Right lung (tissue), 10 donors: ENCODE measurements around the gene CES3. TPM values are rescaled to one million over a fixed set of nuclear protein-coding genes. Genes with fewer than 3 reads are reported as not detected.
A peak's percentile ranks its signal among the peaks of the same experiment; 100 is the strongest.

Experiments used
- DNase-seq, 2 donors: peaks; one replicate each; pipeline ENCODE4 v3.0.0-alpha.2; 2013
- long read RNA-seq, 8 donors: transcript quantifications; one replicate each; lab custom pipeline, GENCODE V29; 2026
- polyA plus RNA-seq, 5 donors: library from polyadenylated mRNA; unstranded; fragments of 120-200 nt; gene quantifications; one replicate each; pipeline versions ENCODE4 v1.2.1 to v1.2.3, GENCODE V29; 2013; ENCODE audit warnings: inconsistent platforms in 1 of 5, low replicate concordance in 1 of 5; ENCODE audit not compliant: insufficient read length in 5 of 5, insufficient read depth in 1 of 5

CES3 gene, protein sequence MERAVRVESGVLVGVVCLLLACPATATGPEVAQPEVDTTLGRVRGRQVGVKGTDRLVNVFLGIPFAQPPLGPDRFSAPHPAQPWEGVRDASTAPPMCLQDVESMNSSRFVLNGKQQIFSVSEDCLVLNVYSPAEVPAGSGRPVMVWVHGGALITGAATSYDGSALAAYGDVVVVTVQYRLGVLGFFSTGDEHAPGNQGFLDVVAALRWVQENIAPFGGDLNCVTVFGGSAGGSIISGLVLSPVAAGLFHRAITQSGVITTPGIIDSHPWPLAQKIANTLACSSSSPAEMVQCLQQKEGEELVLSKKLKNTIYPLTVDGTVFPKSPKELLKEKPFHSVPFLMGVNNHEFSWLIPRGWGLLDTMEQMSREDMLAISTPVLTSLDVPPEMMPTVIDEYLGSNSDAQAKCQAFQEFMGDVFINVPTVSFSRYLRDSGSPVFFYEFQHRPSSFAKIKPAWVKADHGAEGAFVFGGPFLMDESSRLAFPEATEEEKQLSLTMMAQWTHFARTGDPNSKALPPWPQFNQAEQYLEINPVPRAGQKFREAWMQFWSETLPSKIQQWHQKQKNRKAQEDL
- 1 to 10 TPM; 4.0 to 5.6 (median 4.2) TPM for polyA plus RNA-seq
- long read RNA-seq, donor 1, partial matches to known transcripts, result 6 of 6 reads
- long read RNA-seq, donor 1, other reads (novel, unspliced or antisense), result 0 of 6 reads
- long read RNA-seq, donor 2, partial matches to known transcripts, result 0 of 1 reads
- long read RNA-seq, donor 2, other reads (novel, unspliced or antisense), result 0 of 1 reads
- long read RNA-seq, donor 3, result 0 reads
- long read RNA-seq, donor 4, result 0 reads
- long read RNA-seq, donor 5, partial matches to known transcripts, result 0 of 2 reads
- long read RNA-seq, donor 5, other reads (novel, unspliced or antisense), result 0 of 2 reads
- long read RNA-seq, donor 6, partial matches to known transcripts, result 0 of 1 reads
- long read RNA-seq, donor 6, other reads (novel, unspliced or antisense), result 0 of 1 reads
- long read RNA-seq, donor 7, result 0 reads
- long read RNA-seq, donor 8, result 0 reads

- peak in 1 of 2 donors; percentile 24 for DNase-seq
These were observed at the start of gene CES3 for GRCh38 chr16:66961065-66961744. TSS of gene CES3 (plus strand) at chr16:66961266. CDS start at chr16:66961308, 42 bp downstream.

DNA sequence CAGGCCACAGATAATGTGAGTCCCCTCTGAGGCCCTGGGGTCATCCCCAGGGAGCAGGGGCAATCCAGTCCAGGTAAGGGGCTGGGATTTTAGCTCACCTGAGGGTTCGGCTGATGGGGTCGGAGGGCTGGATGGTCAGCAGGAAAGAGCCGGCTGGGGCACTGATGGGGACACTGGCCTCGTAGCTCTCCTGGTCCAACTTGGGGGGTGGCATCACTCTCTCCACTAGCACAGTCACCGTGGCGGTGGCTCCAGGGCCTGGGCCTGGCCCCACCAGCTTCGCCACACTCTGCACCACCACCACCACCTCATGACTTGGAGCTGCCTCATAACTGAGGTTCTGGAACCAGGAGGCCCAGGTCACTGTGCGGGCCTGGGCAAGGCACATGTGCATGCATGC lies 49.3 kb upstream of the CES3 start:
- DNase-seq, result no peak

GRCh38 chr16:66913081-66913480 lies 48.0 kb upstream of the CES3 start:
- no peak for DNase-seq

DNA sequence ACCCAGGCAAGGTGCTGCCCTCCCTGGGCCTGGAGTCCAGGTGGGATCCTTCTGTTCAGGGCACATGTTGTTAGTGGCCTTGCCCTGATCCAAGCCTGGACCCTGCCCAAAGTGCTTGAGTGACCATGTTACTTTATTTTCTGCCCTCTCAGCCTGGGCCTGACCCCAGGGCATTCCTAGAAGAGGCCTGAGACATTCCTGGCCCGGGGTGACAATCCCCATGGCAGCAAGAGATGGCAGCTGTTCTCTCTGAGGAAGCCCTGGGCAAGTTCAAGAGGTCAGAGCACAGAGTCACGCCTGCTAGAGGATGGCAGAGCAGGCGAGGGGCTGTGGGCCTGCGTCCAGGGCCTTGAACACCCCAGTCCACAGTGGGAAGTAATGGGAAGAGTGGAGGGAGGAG lies 47.4 kb upstream of the CES3 start:
- DNase-seq, result no peak

GRCh38 chr16:66914541-66914940 lies 46.5 kb upstream of the CES3 start:
- no peak for DNase-seq

- DNase-seq, result no peak
These were observed 46.0 kb upstream of the CES3 start for GRCh38 chr16:66915041-66915440.

DNA sequence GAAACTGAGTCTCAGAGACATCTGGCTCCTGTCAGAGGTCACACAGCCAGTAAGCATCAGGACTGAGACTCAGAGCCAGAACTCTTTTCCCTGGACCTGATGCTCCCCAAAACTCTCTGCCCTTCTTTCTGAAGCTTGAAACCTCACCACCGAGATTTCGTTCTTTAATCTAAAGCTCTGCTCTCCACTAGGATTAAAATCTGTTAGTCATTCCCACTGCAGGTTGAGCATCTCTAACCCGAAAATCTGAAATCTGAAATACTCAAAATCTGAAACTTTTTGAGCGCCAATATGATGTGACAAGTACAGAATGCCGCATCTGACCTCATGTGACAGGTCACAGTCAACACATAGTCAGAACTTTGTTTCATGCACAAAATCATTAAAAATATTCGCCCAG lies 44.5 kb upstream of the CES3 start:
- no peak for DNase-seq

DNA sequence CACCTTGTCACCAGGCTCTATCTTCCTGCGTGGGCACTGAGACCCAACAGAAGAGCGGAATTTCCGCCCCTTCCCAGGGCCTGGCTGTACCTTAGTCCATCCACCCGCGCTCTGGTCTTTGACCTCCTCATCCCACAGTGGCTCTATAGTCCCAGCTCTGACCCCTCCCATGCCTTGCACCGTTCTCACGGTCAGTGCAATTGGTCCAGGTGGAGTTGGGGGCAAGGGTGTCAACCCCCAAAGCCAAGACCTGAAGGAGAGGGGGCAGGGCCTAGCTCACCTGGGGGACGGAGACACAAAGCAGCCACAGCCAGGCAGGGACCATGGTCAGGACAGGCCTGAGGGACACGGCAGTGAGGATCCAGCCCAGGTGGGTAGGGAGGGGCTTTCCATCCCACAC lies 43.3 kb upstream of the CES3 start:
- DNase-seq, result no peak

- no peak for DNase-seq
These were observed 42.7 kb upstream of the CES3 start for GRCh38 chr16:66918355-66918754.

DNA sequence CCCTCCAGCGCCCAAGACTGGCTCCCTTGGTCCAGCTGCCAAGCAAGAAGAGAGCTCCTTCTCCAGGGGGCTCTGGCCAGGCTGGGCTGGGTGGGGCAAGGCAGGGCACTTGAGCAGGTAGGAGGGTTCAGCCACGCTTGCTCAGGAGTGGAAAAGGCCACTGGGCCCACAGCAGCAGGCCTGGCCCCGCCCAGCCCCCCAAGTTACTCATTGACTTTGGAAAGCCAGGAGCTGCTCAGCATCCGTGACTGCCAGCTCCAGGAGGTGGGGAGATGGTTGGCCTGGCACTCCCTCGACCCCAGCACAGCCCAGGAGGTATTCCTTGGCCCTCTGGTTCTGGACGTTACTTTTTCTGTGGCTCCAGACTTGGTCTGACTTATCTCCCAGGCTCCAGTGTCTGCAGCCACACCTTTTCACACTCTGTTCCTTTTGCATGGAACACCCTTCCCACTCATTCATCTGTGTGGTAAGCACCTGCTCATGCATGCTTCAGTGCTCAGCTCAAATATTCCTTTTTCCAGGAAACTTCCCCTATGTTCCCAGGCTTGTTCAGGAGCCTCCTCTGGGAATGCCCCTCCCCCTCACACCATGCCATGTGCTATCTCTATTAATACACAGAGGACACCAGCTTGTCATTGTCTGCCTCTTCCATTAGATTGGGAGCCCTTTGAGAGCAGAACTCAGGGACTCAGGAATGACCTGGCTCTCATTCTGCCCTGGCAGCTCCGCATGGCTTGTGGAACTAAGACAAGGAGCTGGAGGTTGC lies 42.1 kb upstream of the CES3 start, which contains the start of gene CDH16:
Gene CDH16 (minus strand): TSS at position 83 of the 766 bp plus-strand sequence. CDS start 820 bp downstream, outside the sequence.
- DNase-seq, result no peak

DNA sequence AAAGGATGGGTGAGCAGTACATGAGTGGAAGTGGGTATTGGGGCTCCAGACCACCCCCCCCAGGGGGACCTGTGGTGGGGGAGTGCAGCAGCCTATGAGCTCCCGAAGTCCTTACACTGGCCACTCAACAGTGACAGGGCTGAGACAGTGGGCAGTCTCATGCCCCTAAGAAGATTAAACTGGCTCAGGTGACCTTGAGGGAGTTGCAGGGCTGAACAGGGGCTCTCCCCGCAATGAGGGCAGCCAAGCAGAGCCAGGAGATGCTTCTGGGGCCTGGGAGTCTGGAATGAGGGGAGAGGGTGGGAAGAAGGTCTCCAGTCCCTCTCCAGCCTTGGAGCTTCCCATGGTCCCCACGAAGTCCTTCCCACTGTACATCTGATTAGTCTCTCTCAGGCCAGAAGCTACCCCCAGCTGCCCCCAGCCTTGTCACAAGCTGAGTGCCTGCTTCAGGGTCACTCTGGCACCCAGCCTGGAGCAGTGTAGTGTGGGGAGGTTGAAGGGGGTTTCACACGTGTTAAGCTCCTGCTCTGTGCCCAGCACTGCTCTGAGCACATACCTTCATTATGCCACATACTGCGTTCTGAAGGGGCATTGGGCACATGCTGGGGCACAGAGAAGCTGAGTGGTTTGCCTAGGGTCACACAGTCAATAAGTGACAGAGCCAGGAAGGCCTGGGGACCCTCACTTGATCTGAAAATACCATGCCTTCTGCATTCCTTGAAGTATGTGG lies 41.3 kb upstream of the CES3 start:
- no peak for DNase-seq

DNA sequence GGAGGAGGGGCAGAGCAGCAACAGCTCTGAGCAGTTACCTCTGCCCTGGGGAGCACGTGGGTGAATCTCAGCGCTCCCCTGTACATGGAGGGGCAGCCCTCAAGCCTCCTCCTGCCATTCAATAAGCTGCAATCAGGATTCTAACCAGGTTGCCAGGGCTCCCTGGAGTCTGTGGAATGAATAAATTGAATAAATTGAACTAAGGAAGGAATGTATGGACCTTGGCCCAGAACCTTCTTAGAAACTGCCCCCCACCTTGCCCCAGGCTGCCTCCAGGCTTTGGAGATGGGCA lies 40.8 kb upstream of the CES3 start:
- DNase-seq, result no peak

GRCh38 chr16:66920924-66921680 lies 40.0 kb upstream of the CES3 start:
- DNase-seq, result no peak

DNA sequence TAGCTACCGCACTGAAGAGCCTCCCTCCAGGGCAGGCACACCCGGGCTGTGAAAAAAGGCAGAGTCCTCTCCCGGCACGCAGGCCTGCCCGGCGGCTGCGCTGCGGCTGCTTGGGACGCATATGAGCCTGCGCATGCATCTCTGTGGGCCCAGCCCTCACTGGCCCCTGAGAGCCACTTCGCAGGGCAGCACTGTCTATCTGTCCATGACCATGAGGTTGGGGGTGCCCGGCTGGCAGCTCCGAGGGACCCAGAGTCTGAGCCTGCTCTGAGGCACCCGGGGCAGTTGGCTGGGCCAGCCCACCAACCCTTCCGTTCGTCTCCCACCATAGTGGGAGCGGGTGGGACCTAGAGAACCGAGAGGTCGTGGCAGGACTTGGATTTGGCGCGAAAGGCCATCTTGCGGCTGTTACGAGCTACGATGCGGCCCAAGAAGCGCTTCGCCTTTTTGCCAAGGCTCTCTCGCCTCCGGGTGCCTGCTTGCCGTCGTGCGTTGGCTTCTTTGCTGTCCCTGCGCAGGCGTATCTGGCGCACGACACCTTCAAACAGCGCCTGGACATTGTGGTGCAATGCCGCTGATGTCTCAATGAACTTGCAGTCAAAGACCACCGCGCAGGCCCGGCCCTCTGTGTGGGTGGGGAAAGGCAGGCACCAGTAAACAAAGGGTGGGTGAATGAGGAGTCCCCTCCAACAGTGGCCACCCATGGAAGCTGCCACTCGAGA lies 39.2 kb upstream of the CES3 start:
- no peak for DNase-seq

GRCh38 chr16:66923247-66923731 lies 37.8 kb upstream of the CES3 start:
- no peak for DNase-seq

DNA sequence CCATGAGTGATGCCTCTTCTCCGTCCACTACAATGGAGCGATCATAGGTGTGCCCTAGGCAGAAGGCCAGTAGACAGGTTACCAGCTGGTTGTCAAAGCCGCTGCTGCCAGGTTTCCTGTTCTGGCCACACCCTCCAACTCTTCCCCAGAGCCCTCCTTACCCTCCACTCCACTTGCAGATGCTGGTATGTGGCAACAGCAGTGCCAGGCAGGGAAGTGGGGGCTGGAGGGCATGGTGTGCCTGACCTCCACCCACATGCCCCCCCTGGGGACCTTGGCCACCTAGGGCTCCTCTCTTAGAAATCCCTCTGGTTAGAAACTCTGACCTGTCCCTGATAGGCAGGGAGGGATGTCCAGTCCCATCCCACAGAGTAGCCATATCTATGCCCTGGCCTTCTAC lies 37.2 kb upstream of the CES3 start:
- DNase-seq, result no peak

GRCh38 chr16:66924527-66925321 lies 36.3 kb upstream of the CES3 start:
- no peak for DNase-seq

- no peak for DNase-seq
These were observed 35.7 kb upstream of the CES3 start, which contains the start of gene RRAD for GRCh38 chr16:66925322-66925840. TSS of gene RRAD (minus strand) at chr16:66925535. CDS start at chr16:66925179, 356 bp downstream.
